Kidney tubule cell (primary cell): Measurements from ENCODE around the gene CATSPERD.
A peak's percentile ranks its signal among the peaks of the same experiment; 100 is the strongest.
"Not testable (repeated sequence)": the region's sequence is repeated elsewhere in the genome, so short reads cannot be mapped to it uniquely, and the experiment has no call there.

Experiments used
- DNase-seq: peaks from one replicate; pipeline ENCODE4 v3.0.0-alpha.2; 2018; ENCODE audit warnings: low spot score

The CATSPERD gene

GRCh38 chr19:5742051-5742450, 21.6 kb downstream of the CATSPERD start:
- no peak for DNase-seq

GRCh38 chr19:5743630-5744029, 23.2 kb downstream of the CATSPERD start:
- DNase-seq, result no peak

GRCh38 chr19:5744999-5745398, 24.6 kb downstream of the CATSPERD start:
- not testable (repeated sequence) for DNase-seq

GRCh38 chr19:5748920-5749319, 28.5 kb downstream of the CATSPERD start:
- DNase-seq, result not testable (repeated sequence)

- no peak for DNase-seq
Measured at GRCh38 chr19:5749505-5749904, 29.1 kb downstream of the CATSPERD start.

- DNase-seq, result no peak
Measured at GRCh38 chr19:5751709-5752108, 31.3 kb downstream of the CATSPERD start.

- no peak for DNase-seq
Measured at GRCh38 chr19:5753743-5754142, 33.3 kb downstream of the CATSPERD start.

- no peak for DNase-seq
Measured at GRCh38 chr19:5762608-5763217, 42.3 kb downstream of the CATSPERD start.

- DNase-seq, result no peak
Measured at GRCh38 chr19:5765220-5765619, 44.8 kb downstream of the CATSPERD start.

GRCh38 chr19:5767949-5768348, 47.5 kb downstream of the CATSPERD start:
- no peak for DNase-seq

- DNase-seq, result no peak
Measured at GRCh38 chr19:5772416-5772815, 52.0 kb downstream of the CATSPERD start.

GRCh38 chr19:5773276-5773675, 52.8 kb downstream of the CATSPERD start:
- DNase-seq, result no peak

GRCh38 chr19:5774921-5775320, 54.5 kb downstream of the CATSPERD start:
- no peak for DNase-seq

- DNase-seq, result peak; percentile 19
Measured at GRCh38 chr19:5775668-5776309, 55.4 kb downstream of the CATSPERD start.

- no peak for DNase-seq
Measured at GRCh38 chr19:5778402-5778801, 58.0 kb downstream of the CATSPERD start.

GRCh38 chr19:5780916-5781315, 60.5 kb downstream of the CATSPERD start:
- DNase-seq, result not testable (repeated sequence)

- DNase-seq, result no peak
Measured at GRCh38 chr19:5782322-5782721, 61.9 kb downstream of the CATSPERD start.

GRCh38 chr19:5782945-5783919, 62.8 kb downstream of the CATSPERD start:
- no peak for DNase-seq

GRCh38 chr19:5784581-5785147, 64.2 kb downstream of the CATSPERD start, which contains the start of gene PRR22:
PRR22 (minus strand) TSS chr19:5784746; CDS start chr19:5784660, 86 bp downstream.
- DNase-seq, result no peak

GRCh38 chr19:5785423-5785822, 65.0 kb downstream of the CATSPERD start:
- DNase-seq, result no peak

- no peak for DNase-seq
Measured at GRCh38 chr19:5786593-5787408, 66.4 kb downstream of the CATSPERD start.
